GM19238 (cell line): Measurements from ENCODE around the gene DYNLT4.
A peak's percentile ranks its signal among the peaks of the same experiment; 100 is the strongest.
"Not testable (repeated sequence)": the region's sequence is repeated elsewhere in the genome, so short reads cannot be mapped to it uniquely, and the experiment has no call there.

Experiments used
- DNase-seq: peaks from one replicate; pipeline ENCODE4 v3.0.0; 2011; ENCODE audit warnings: low spot score; ENCODE audit not compliant: insufficient read length

Gene DYNLT4, protein sequence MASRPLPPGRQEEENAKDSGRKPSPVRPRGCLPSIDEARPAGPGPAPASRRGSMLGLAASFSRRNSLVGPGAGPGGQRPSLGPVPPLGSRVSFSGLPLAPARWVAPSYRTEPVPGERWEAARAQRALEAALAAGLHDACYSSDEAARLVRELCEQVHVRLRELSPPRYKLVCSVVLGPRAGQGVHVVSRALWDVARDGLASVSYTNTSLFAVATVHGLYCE

GRCh38 chr1:44806704-44807363, at the start of gene DYNLT4:
Gene DYNLT4, minus strand, starts transcription at chr1:44807351. Its CDS starts 683 bp downstream, at chr1:44806668.
- DNase-seq = no peak

GRCh38 chr1:44855742-44856141, 48.6 kb upstream of the DYNLT4 start:
- DNase-seq = no peak

DNA sequence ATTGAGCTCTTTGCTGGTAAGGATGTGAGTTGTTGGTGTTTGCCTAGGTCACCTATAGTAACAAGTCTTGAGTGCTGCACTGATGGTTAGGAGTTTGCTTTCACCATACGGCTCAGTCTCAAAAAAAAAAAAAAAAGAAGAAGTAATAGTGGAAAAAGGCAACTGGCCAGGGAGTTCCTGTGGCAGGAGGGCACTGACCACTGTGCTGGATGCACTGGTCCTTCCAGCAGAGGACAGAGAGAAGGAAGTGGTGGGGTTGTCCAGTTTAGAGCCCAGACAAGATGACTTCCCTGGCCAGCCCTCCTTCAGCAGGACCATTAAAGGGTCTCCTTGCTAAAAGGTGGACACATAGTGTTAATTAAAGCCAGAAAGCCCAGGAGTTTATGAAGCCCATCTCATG, 47.8 kb upstream of the DYNLT4 start:
- no peak for DNase-seq

GRCh38 chr1:44853201-44853600, 46.0 kb upstream of the DYNLT4 start:
- no peak for DNase-seq

DNA sequence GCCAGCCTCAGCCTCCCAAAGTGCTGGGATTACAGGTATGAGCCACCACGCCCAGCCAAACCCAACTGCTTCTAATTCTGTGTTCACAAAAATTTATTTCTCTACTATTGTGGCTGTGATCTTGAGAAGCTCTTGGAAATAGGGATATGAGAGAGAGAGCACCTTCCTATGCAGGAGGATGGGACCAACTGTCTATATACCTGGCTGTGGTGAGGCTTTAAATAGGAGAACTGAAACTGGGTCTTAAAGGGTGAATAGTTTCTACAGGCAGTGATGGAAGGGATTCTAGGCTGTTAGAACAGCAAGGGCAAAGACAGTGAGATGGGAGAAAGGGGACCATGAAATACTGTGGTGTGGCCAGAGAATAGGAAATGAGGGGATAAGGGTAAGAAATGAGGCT, 44.2 kb upstream of the DYNLT4 start:
- no peak for DNase-seq

DNA sequence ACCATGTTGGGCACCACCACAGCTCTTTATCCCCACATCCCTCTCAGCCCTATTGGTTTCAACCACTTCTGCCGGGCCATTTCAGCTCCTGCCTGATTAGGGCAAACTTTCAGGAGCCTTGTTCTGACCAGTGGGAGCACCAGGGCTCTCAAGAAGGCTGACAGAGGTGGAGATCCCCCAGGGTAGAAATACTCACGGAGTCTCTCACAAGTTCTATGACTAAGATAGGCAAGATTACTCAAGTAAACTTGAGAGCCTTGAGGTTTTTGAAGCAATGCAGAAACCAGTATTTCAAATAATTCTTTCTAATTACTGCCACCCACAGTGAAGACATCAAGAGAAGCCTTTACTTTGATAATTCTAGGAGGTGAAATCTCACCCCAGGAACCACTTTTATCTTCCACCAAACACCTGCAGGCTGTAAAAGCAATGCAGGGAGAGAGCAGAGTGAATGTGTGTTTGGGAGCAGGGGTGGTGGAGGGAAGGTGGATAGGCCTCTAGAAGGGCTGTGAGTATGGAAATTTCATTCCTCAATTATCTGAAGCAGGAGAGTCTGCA, 42.5 kb upstream of the DYNLT4 start:
- no peak for DNase-seq

DNA sequence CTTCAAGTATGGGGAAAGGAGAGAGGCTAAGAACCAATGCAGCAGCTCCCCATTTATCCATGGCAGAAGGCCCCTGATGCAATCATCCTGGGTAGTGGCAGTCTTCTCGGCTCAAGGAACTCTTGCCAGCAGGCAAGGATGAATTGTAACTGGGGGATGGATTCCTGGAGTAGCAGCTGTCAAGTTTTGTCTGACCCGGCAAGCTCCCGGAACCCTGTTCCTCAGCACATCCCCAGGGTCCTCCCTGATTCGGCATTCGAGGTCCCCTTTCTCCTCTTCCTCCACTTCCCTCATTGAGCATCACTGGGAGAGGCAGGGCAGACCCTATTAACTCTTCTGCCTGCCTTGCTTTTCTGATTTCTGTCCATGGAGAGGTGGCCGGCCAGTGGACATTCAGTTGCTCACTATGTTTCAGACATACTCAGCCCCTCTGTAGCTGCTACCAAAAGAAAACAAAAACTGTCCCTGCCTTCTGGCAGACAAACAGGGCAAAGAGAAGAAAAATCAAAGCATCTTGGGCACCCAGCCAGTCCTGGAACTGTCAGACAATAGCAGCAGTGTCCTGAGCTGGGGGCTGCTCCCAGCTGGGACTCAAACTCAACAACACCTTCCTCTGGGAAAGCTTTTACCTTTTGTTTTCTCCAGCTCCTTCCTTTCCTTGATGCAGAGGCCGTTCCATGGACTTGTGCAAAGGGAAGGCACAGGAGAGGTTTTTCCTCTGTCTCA, 41.5 kb upstream of the DYNLT4 start:
- no peak for DNase-seq

- no peak for DNase-seq
Measured at GRCh38 chr1:44847845-44848244, 40.7 kb upstream of the DYNLT4 start.

DNA sequence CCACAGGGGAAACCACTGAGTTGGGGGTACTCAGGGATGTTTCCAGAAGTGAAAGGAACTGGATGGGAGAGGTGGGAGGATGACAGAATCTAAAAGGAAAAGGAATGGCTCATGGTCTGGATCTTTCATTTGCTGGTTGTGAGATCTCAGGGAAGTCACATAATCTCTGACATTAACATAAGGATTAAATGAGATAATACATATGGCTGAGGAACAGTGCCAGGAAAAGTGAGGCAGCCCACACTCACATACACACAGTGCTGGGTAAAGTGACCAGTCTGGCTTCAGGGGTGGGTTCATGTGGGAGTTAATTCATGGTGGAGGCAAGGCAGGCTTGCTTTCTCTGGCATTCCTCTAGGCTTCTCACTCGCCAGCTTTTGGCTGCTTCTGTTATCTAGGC, 39.8 kb upstream of the DYNLT4 start:
- no peak for DNase-seq

DNA sequence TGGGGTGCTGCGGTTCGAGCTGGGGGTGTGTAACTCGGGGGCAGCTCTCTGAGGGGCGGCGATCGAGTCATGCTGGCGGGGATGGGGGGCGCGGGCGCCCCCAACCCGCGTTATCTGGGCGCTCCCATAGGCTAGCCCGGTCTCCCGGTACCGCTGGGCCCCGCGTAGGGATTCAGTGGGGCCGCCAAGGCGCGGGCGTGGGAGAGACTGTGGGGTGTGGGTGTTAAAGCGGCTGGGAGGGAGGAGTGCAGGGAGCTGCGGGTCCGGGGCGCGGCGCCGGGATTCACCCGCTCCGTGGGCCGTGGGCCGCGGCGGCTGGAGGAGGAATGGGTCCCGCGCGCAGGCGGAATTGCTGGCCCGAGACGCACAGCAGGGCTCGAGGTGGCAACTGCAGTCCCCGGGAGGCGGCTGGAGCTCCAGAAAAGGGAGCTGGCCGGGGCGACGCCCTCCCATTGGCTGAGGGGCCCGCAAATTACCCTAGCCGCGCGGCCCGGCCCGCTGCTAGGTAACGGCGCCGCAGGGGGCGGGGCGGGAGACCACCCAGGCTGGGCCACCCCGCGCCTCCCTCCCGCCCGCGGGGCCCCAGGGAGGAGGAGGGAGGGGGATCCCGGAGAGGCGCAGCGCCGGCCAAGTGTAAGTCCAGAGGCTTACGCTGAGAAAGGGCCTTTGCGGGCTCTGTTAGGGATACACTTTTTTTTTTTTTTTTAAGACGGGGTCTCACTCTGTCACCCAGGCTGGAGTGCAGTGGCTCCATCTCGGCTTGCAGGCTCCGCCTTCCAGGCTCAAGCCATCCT, 35.9 kb upstream of the DYNLT4 start, which contains the start of gene PTCH2:
TSS of gene PTCH2 (minus strand) at position 392 of the 794 bp plus-strand sequence. CDS start at position 71, 321 bp downstream.
- DNase-seq = peak; percentile 58

DNA sequence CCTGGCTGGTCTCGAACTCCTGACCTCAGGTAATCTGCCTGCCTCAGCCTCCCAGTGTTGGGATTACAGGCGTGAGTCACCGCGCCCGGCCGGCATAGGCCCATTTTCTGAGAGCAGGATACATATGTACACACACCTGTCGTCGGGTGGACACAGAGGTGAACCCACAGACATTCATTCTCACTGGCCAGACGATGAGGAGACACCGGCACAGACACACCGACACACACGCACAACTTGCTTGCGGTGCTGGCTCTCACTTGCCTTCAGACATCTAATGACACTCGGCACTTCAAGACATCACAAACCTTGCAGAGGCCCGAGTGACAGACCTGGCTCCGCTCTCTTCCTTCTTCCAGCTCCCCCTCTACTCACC, 35.3 kb upstream of the DYNLT4 start:
- DNase-seq = no peak

- no peak for DNase-seq
Measured at GRCh38 chr1:44839576-44839975, 32.4 kb upstream of the DYNLT4 start.

- not testable (repeated sequence) for DNase-seq
Measured at GRCh38 chr1:44838294-44838693, 31.1 kb upstream of the DYNLT4 start.

GRCh38 chr1:44835738-44836675, 28.9 kb upstream of the DYNLT4 start:
- peak; percentile 85 for DNase-seq

DNA sequence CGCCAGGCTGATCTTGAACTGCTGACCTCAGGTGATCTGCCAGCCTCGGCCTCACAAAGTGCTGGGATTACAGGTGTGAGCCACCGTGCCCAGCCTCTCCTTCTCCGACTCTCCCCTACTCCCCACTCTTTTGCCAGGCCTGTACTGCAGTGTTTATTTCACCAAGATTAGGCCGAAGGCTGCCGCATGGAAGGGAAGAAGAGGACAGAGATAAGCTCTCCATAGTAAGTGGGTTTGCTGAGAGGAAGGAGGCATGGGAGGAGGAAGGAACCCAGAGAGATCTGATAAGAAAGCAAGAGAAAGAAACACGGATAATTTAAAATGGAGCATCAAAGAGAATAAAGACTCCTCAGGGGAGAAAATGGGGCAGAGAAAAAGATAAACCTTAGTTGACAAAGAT, 27.2 kb upstream of the DYNLT4 start:
- no peak for DNase-seq

DNA sequence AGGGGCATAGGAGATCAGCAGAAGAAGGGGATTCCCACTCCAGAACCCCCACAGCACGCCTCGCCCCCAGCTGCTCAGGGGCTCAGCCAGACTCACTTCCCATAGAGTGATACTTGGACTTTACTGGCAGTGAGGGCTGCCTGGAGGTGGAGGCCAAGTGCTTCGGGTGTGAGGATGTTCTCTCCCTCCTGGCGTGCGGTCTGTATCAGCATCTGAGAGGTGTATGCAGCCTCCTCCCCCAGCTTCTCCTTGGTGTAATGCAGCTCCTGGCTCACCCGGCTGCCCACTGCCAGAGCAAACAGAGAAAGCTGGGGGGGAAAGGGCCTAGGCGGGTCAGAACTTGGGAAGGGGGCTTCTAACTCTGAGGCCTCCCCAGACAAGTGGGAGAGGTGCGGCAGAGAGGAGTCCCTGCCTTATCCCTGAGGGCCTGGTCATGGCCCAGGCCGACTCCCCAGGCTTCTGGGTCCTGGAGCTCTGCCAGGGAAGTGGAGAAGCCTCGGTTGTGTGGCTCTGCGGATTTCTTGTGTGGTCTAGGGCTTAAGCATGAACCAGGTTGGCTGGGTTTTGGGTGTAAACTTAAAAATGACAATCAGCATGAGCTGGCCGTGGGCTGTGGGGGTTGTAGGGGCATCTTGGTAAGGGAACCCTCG, 25.0 kb upstream of the DYNLT4 start:
- DNase-seq = no peak

GRCh38 chr1:44831516-44831915, 24.4 kb upstream of the DYNLT4 start:
- no peak for DNase-seq

GRCh38 chr1:44830900-44831304, 23.8 kb upstream of the DYNLT4 start:
- DNase-seq = no peak

DNA sequence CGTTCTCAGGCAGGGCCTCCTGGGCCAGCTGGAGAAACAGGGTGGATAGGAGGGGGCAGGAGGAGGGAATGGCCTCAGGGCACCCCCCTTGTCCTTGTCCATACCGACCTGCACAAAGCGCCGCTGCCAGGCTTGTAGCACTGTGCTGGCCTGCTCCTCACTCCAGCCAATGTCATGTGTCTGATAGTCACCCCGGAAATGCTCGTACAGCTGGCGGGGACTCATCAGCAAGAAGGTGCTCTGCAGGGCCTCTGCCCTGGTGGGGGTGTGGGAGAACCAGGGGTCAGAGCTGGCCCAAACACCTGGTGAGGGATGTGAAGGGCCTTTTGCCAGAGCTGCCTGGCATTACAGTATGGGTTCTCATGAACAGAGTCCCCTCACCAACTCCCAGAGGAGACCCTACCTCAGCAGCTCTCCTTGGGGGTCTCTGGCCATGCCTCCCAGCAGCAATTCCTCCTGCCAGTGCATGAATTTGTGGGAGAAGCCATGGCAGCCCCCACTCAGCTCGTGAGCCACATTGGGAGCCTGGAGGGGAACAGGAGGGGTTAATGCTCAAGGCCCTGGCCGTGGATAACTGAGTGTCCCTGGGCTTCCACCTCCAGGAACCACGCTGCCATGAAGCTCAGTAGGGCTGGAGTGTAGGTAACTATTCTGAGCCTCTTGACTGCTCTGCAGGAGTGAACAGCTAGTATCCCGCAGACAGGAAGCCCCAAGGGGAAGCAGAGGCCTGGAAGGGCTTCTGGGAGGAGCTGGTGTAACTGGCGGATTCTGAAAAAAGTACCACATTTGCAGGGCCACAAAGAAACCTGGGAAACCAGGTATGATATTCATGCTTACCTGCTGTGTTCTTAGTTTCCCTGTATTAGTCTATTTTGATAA, 22.6 kb upstream of the DYNLT4 start:
- no peak for DNase-seq
